Stimulated activated CD8-positive, alpha-beta memory T cell treated with anti-CD3 and anti-CD28 coated beads, Interleukin-12 subunit alpha, Interleukin-12 subunit beta, amount 100 ng/mL, for 24 hours (primary cell): ENCODE measurements around the gene KCNIP3.
"Not testable (repeated sequence)": the region's sequence is repeated elsewhere in the genome, so short reads cannot be mapped to it uniquely, and the experiment has no call there.

Source experiments
- DNase-seq: peaks from one replicate; pipeline ENCODE4 v3.0.0-alpha.2; 2020; ENCODE audit errors: extremely low read depth

Gene KCNIP3

GRCh38 chr2:95346738-95347671 lies 49.9 kb downstream of the KCNIP3 start:
- no peak for DNase-seq

- no peak for DNase-seq
Measured at GRCh38 chr2:95347681-95348608, 50.8 kb downstream of the KCNIP3 start.

GRCh38 chr2:95348609-95349567 lies 51.7 kb downstream of the KCNIP3 start:
- no peak for DNase-seq

GRCh38 chr2:95349568-95350322 lies 52.6 kb downstream of the KCNIP3 start:
- DNase-seq, result no peak

- no peak for DNase-seq
Measured at GRCh38 chr2:95350368-95350767, 53.2 kb downstream of the KCNIP3 start.

- DNase-seq, result no peak
Measured at GRCh38 chr2:95350774-95351597, 53.8 kb downstream of the KCNIP3 start.

GRCh38 chr2:95351598-95351915 lies 54.4 kb downstream of the KCNIP3 start:
- no peak for DNase-seq

GRCh38 chr2:95352310-95353054 lies 55.3 kb downstream of the KCNIP3 start:
- no peak for DNase-seq

- DNase-seq, result no peak
Measured at GRCh38 chr2:95353055-95353575, 56.0 kb downstream of the KCNIP3 start.

- no peak for DNase-seq
Measured at GRCh38 chr2:95353613-95354468, 56.7 kb downstream of the KCNIP3 start.

GRCh38 chr2:95354469-95354901 lies 57.3 kb downstream of the KCNIP3 start:
- DNase-seq, result no peak

GRCh38 chr2:95354925-95355324 lies 57.8 kb downstream of the KCNIP3 start:
- DNase-seq, result no peak

GRCh38 chr2:95355486-95355885 lies 58.3 kb downstream of the KCNIP3 start:
- not testable (repeated sequence) for DNase-seq

GRCh38 chr2:95356821-95357700 lies 59.9 kb downstream of the KCNIP3 start:
- DNase-seq, result no peak

- DNase-seq, result no peak
Measured at GRCh38 chr2:95357717-95358280, 60.7 kb downstream of the KCNIP3 start.

- no peak for DNase-seq
Measured at GRCh38 chr2:95359031-95359430, 61.9 kb downstream of the KCNIP3 start.
